Tibial nerve (tissue), 4 donors: ENCODE results near the gene SHMT1. TPM values are rescaled to one million over a fixed set of nuclear protein-coding genes. Genes with fewer than 3 reads are reported as not detected.
"Not testable (repeated sequence)": the region's sequence is repeated elsewhere in the genome, so short reads cannot be mapped to it uniquely, and the experiment has no call there.

Experiments
- DNase-seq, 2 donors: peaks; one replicate each; pipeline ENCODE4 v3.0.0-alpha.2; 2019; ENCODE audit warnings: low spot score in 2 of 2
- H3K27ac ChIP-seq, 4 donors: fragments of 200-600 bp; sonication (generic) in 3 of 4; one replicate each; pipeline ENCODE4 v1.5.1; 2017 to 2019; ENCODE audit warnings: mild to moderate bottlenecking in 1 of 4
- H3K27me3 ChIP-seq, 2 donors: fragments of 200-600 bp; sonication (generic) in 1 of 2; one replicate each; pipeline versions ENCODE4 v1.5.1 to v1.6.0; 2017 to 2019
- H3K36me3 ChIP-seq, 3 donors: fragments of 200-600 bp; sonication (generic); one replicate each; pipeline ENCODE4 v1.5.1; 2018 to 2019
- H3K4me1 ChIP-seq, 4 donors: fragments of 200-600 bp; sonication (generic) in 3 of 4; one replicate each; pipeline ENCODE4 v1.5.1; 2017 to 2019
- H3K4me3 ChIP-seq, 4 donors: fragments of 200-600 bp; sonication (generic) in 3 of 4; one replicate each; pipeline ENCODE4 v1.5.1; 2017 to 2019; ENCODE audit warnings: mild to moderate bottlenecking in 1 of 4, moderate library complexity in 1 of 4
- H3K9me3 ChIP-seq, 4 donors: fragments of 200-600 bp; sonication (generic) in 3 of 4; one replicate each; pipeline ENCODE4 v1.5.1; 2017 to 2019
- CTCF ChIP-seq, 5 experiments: fragments of 200-600 bp in 3 of 5; fragments of 450-650 bp in 2 of 5; sonication (generic) in 3 of 5; IDR thresholded peaks; one replicate each; pipeline ENCODE4 v1.5.1; 2016 to 2019; ENCODE audit warnings: antibody characterized with exemption in 5 of 5, mild to moderate bottlenecking in 3 of 5, moderate library complexity in 2 of 5
- EP300 ChIP-seq, 2 donors: sonication (generic); formaldehyde crosslinking; IDR thresholded peaks; one replicate each; pipeline ENCODE4 v1.6.1; 2017; ENCODE audit warnings: antibody characterized with exemption in 2 of 2, mild to moderate bottlenecking in 1 of 2
- POLR2A ChIP-seq, 2 donors: fragments of 450-650 bp; IDR thresholded peaks; one replicate each; pipeline ENCODE4 v1.6.1; 2017; ENCODE audit warnings: antibody characterized with exemption in 2 of 2, mild to moderate bottlenecking in 2 of 2, moderate library complexity in 2 of 2
- WGBS, 2 donors: methylation state at CpG; one replicate each; pipeline ENCODE4 v1.1.5; 2018; 5-methylcytosine and 5-hydroxymethylcytosine counted together
- total RNA-seq, 4 donors: library from RNA; depleted of rRNA; stranded (reverse); fragments of >200 nt; gene quantifications; one replicate each; pipeline ENCODE4 v1.1.0, GENCODE V29; 2016

SHMT1 gene
- total RNA-seq, 4 donors from 2014 or later = 48.0 to 69.5 (median 59.3) TPM

- TF ChIP-seq CTCF (IDR thresholded peaks at IDR 0.05) (no peak), POLR2A (IDR thresholded peaks at IDR 0.05) (no peak), EP300 (IDR thresholded peaks at IDR 0.05) (no peak)
- DNase-seq = no peak
- H3K27ac ChIP-seq = no peak overlapping the region
- WGBS, 2 donors = 78 to 84% methylated on average over 8 of the region's 8 CpGs
- H3K27me3 ChIP-seq = no peaks in the 10 kb centered on the region
- H3K4me1 ChIP-seq = no peaks in the 10 kb centered on the region
- peaks cover 0 to 95% (median 32%) of the 10 kb centered on the region in 3 donors for H3K36me3 ChIP-seq
- H3K9me3 ChIP-seq = no peaks in the 10 kb centered on the region
- H3K4me3 ChIP-seq = no peak overlapping the region
Observed at GRCh38 chr17:18300725-18301480, 62.4 kb downstream of the SHMT1 start.

- H3K9me3 ChIP-seq, DNase-seq, H3K4me3 ChIP-seq, H3K4me1 ChIP-seq, H3K27me3 ChIP-seq, H3K27ac ChIP-seq: not testable (repeated sequence)
- peaks cover 0 to 95% (median 24%) of the 10 kb centered on the region in 3 donors for H3K36me3 ChIP-seq
- WGBS, 2 donors = no CpG with 5 or more reads among the region's 30 CpGs
Observed at GRCh38 chr17:18298061-18298460, 65.3 kb downstream of the SHMT1 start.

GRCh38 chr17:18291718-18292540 is 71.4 kb downstream of the SHMT1 start:
- Histone ChIP-seq H3K27ac (no peak overlapping the region), H3K4me3 (no peak overlapping the region), H3K36me3 (peaks cover 2 to 99% (median 36%) of the 10 kb centered on the region in 3 donors), H3K27me3 (no peaks in the 10 kb centered on the region), H3K4me1 (no peaks in the 10 kb centered on the region), H3K9me3 (no peaks in the 10 kb centered on the region)
- WGBS, 2 donors = 88 to 91% methylated on average over 15 of the region's 15 CpGs
- TF ChIP-seq POLR2A (IDR thresholded peaks at IDR 0.05) = no peak
- no peak for TF ChIP-seq CTCF (IDR thresholded peaks at IDR 0.05)
- no peak for TF ChIP-seq EP300 (IDR thresholded peaks at IDR 0.05)
- no peak for DNase-seq

- H3K27me3 ChIP-seq = no peaks in the 10 kb centered on the region
- no peaks in the 10 kb centered on the region for H3K9me3 ChIP-seq
- peaks cover 7 to 99% (median 42%) of the 10 kb centered on the region in 3 donors for H3K36me3 ChIP-seq
- WGBS, 2 donors = 86 to 95% methylated on average over 5 to 11 of the region's 11 CpGs
- H3K4me3 ChIP-seq = no peak overlapping the region
- TF ChIP-seq POLR2A (IDR thresholded peaks at IDR 0.05) (no peak), CTCF (IDR thresholded peaks at IDR 0.05) (no peak), EP300 (IDR thresholded peaks at IDR 0.05) (no peak)
- H3K27ac ChIP-seq = no peak overlapping the region
- no peak for DNase-seq
- no peaks in the 10 kb centered on the region for H3K4me1 ChIP-seq
Observed at GRCh38 chr17:18285296-18285695, 78.1 kb downstream of the SHMT1 start.

GRCh38 chr17:18281788-18282187 is 81.6 kb downstream of the SHMT1 start:
- peaks cover 7 to 99% (median 30%) of the 10 kb centered on the region in 3 donors for H3K36me3 ChIP-seq

More at GRCh38 chr17:18281788-18282187, 81.6 kb downstream of the SHMT1 start:
- Histone ChIP-seq H3K4me1 (no peaks in the 10 kb centered on the region), H3K9me3 (no peaks in the 10 kb centered on the region), H3K4me3 (no peak overlapping the region), H3K27ac (no peak overlapping the region), H3K27me3 (no peaks in the 10 kb centered on the region)
- WGBS, 2 donors = 86 to 93% methylated on average over 6 of the region's 6 CpGs
- TF ChIP-seq CTCF (IDR thresholded peaks at IDR 0.05) (no peak), POLR2A (IDR thresholded peaks at IDR 0.05) (no peak), EP300 (IDR thresholded peaks at IDR 0.05) (no peak)
- DNase-seq = no peak
